Stimulated activated CD8-positive, alpha-beta memory T cell treated with anti-CD3 and anti-CD28 coated beads, Interleukin-15, amount 100 ng/mL, for 24 hours (primary cell): ENCODE data around the gene TM6SF1.
"Not testable (repeated sequence)": the region's sequence is repeated elsewhere in the genome, so short reads cannot be mapped to it uniquely, and the experiment has no call there.

Experiments used
- DNase-seq: peaks from one replicate; pipeline ENCODE4 v3.0.0-alpha.2; 2020; ENCODE audit warnings: low read depth

The TM6SF1 gene

DNA sequence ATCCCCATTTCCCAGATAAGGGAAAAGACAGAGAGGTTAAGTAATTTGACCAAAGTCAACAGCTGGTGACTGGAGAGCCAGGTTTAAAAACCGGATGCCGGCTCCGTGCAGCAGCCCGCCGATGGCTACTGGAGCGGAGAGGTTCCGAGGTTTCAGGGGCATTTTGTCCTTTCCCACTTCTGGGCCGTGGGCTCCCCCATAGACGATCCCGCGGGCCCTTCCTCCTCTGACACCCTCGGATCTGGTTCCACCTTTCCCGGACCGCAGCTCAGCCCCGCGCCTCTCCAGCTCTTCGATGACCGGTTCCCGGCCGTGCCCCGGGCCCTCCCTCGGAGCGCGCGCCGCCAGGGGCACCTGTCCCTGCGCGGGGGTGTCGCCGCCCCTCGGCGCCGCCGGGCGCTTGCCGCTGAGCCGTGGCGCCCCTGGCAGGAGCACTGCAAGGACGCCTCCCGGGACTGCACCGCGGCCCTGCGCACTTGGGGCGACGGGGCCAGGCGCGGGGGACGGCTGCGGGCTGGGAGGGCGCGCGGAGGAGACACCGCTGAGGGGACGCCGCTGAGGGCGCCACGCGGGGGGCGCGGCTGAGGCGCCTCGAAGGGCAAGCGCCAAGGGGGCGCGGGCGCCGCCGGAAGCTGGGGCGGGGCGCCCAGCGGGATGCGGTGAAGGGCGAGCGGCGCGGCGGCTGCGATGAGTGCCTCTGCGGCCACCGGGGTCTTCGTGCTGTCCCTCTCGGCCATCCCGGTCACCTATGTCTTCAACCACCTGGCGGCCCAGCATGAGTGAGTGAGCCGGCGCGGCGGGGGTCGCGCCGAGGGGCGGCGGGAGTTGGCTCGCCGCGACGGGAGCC lies at the start of gene TM6SF1:
Gene TM6SF1 (plus strand): TSS at position 652 of the 847 bp plus-strand sequence. CDS start 36 bp downstream, at position 688.
- DNase-seq, result no peak

DNA sequence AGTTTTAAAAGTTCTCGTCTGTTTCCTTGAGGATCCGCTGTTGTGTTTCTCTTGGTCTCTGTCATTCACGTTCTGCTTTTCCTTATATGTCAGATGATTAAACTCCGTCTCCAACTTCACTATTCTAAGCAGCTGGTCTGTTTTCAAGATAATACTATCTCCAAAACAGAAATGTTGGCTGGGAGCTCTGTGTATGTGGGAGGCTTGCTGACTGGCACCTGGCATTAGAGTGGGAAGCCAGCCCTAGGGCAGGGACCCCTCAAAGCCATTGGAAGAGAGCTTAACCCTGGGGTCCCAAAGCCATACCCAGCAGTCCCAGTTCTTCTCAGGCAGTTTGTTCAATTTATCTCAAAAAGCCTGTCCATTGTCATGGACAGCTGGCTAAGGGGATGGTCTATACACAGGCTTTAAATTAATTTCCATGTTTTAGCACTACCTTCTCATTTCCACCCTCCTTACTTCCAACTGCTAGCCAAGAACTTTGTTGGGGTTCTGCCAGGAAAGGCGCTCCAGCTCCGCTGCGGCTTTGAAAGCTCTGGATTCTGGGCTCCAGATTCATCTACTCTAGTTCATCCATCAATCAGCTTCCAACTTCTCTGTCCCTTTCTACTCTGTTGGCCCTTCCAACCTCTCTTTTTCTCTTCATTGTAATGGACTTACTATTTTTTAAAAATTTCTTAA lies 49.6 kb upstream of the TM6SF1 start:
- no peak for DNase-seq

DNA sequence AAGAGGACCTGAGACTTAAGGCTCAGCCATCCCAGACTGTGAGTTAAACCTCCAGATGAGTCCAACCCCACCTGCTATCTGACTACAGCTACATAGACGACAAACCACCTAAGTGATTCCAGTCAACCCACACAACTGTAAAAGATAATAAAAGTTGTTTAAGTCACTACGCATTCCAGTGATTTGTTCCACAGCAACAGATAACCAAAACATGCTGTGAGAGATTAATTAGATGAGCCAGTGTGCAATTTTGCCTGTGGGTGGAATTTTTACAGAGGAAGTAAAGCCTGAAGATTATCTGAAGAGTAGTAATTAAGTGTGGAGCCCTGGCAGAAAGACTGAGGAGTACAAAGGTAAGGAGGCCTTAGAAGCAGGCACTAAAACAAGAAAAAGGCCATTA lies 45.8 kb upstream of the TM6SF1 start:
- no peak for DNase-seq

DNA sequence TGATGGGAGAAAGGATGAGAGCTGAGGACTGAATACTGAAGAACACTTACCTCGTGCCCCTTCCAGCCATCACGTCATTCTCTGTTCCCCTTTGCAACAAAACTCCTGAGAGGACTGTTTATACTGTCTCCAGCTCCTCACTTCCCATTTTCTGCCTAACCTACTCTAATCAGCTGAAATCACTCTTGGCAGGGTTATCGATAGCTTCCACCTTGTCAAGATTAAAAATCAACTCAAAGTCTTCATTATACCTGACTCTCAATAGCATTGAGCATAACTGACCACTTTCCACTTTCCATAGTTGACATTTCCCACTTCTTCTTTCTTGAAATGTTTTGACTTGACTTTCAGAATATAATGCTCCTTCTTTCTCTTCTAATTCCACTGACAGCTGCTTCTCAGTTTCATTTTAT lies 44.7 kb upstream of the TM6SF1 start:
- no peak for DNase-seq

DNA sequence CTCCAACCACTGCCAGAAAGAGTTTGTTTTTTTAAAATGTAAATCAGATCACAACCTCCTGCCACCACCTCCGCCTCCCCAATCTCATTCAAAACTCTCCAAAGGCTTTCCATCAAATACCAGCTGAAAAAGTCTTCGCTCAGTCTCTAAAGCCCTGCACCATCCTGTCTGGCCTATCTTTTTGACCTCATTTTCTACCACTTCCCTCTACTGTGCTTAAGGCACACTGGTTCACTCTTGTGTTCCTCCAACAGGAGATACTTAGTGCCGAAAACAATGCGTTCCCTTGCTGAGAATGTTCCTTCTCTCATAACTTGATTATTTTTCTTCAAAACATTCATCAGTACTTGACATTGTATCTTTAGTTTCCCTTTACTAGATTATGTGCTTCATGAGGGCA lies 43.9 kb upstream of the TM6SF1 start:
- DNase-seq, result no peak

DNA sequence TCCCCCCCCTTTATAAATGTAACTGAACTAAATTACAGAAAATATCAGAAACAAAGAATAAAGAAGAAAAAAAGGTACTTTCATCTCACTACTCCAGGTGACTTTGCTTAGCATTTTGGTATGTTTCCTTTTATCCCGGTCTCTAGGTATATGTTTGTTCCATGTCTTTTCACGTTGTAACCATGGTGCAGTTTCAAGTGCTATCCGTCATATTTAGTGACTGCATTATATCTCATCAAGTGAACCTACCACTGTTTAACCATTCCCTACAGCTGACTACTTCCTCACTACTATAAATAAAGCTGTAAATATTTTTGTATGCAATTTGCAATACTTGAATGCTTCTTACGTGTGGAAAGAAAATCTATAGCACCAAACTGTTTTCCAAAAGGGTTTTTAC lies 42.6 kb upstream of the TM6SF1 start:
- no peak for DNase-seq

DNA sequence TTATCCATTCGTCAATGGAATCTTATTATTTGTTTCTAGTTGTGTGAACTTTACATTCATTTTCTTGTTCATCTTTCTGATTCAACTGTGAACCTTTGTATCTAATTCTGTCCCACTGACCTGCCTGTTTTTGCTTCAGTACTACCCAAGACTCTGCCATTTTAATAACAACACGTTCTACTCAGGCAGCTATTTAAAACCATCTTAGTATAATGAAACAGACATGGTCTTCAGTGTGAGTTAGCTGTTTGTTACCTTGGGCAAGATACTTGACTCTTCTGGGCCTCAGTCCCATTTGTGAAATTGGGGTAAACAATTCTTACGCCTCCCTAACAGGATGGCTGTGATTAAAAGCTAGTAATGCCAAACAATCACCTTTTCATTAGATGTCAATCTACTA lies 42.0 kb upstream of the TM6SF1 start:
- no peak for DNase-seq

DNA sequence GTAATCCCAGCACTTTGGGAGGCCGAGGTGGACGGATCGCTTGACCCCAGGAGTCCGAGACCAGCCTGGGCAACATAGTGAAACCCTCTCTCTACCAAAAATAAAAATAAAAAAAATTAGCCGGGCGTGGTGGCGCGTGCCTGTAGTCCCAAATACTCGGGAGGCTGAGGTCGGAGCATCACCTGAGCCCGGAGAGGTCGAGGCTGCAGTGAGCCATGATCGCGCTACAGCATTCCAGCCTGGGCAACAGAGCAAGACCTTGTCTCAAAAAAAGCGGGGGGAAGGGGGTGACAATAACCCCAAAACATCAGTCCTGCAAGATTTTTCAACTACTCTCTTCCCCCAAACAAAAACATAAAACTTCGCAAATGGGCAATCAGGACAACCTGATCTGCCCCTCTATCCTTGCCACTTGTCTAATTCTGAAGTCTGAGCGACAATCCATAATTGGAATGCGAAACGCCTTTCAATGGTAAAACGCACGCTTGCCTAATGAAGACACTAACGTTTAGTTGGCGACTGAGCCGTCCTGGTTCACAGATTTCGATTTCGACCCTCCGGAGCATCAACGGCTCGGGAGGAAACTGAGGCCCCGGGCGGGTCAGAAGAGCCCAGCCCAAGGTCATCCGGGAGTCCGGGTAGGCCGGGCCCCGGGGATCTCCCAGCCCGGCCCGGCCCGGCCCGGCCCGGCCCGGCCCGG lies 41.3 kb upstream of the TM6SF1 start:
- no peak for DNase-seq

DNA sequence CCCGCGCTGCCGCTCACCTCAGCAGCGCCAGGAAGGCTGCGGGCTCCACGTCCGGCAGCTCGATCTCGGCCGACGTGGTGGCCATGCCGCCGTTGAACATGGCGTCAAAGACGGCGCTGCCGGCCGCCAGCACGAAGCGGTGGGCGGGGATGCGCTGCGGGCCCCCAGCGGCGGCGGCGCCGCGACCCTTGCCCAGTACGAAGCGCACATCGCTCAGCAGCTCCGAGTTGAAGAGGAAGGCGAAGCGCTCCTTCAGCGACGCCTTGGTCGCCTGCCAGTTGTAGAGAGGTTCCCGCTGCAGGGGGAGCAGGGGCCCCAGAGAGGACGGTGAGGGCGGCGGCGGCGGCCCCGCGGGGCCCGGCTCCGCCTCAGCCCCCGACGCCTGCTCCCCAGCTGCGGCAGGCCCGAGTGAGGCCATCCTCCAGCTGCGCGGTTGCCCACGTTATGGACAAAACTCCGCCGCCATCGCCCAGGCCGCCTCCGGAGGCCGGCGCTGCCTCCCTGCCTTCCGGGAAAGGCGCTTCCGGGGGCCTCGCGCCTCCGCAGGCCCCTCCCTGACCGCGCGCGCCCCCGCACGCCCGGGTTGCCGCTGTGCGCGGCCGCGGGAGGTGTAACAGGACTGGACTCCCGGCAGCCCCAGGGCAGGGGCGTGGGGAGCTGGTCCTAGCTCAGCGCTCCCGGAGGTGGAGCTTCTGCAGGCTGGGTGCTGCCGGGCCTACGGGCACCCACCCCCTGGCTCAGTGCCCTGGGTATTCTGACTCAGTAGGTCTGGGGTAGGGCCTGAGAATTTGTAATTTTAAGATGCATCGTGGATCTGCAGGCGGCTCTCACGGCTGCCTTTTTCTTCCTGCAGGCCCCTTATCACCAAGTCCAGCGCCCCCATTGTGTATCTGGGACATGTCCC lies 40.5 kb upstream of the TM6SF1 start, which contains the start of gene BTBD1:
Gene BTBD1 (minus strand): TSS at position 519 of the 904 bp plus-strand sequence. CDS start 101 bp downstream, at position 418.
- peak; percentile 77 for DNase-seq

DNA sequence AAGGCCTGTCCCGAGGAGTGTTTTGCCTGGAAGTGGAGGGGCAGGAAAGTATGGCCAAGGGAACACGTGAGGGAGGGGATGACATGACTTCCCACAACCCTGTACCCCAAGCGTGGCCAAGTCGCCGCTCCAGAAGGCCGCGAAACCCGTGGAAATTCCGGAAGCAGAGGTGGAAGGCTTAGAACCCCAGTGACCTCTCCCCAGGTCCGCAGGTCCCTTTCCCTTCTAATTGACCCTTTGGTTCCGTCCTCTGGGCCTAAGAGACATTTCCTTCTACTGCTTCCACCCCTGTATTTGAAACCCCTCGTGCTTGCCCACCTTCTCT lies 39.8 kb upstream of the TM6SF1 start:
- DNase-seq, result no peak

DNA sequence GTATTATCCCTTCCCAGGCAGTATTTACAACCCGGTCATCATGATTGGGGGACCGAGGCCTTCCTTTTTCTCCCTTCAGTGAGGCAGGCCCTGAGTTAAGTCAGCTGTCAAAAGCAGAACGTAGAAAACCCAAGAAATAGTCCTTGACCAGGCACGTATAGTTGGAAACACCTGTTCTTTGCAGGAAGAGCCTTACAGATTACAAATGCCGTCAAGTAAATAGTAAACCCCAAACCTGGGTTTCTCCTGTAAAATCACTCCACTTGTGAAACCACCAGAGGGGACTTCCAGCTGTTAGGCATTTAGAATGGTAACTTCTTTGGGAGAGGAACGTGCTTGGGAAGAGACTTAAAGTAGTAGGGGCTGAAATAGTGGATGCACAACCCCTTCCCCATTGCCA lies 39.4 kb upstream of the TM6SF1 start:
- no peak for DNase-seq

DNA sequence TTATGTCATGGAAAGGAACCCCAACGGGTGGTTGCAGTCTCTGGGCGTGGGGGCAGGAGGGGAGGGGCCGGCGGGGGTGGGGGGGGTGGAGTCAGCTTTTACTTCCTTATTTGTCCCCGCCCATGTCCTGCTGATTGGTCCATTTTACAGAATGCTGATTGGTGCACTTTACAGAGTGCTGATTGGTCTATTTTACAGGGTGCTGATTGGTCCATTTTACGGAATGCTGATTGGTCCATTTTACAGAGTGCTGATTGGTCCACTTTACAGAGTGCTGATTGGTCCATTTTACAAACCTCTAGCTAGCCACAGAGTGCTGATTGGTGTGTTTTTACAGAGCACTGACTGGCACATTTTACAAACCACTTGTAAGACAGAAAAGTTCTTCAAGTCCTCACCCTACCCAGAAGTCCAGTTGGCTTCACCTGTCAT lies 38.2 kb upstream of the TM6SF1 start:
- not testable (repeated sequence) for DNase-seq

DNA sequence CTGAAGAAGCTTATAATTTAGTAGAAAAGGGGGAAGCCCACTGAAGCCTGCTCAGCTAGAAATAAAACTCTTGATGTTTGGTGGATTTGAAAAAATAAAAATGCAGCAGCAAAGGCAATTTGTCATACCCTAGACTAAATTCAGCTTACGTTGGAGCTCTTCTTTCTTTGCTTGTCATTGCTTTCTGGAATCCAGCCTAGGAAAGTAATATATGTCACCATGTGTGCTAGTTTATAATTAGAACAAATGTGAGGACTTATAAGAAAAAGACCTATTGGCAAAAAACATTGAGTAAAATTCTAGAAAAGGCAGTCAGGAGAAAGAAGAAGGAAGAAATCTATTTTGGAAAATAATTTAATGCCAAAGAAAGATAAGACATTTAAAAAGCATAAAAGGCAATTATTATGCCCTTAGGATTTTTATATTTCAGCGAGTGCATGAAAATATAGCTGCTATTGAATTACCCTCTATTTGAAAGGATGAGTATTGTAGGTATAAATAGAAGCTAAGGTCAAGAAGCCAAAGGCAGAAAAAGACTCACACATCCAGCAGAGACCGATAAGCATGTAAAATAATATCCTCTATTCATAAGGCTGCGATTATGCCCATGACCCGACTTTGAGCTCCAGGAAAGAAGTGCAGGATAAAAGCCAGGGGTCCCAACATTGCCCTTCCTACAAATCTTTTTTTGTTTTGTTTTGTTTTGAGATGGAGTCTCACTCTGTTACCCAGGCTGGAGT lies 29.8 kb upstream of the TM6SF1 start:
- no peak for DNase-seq

DNA sequence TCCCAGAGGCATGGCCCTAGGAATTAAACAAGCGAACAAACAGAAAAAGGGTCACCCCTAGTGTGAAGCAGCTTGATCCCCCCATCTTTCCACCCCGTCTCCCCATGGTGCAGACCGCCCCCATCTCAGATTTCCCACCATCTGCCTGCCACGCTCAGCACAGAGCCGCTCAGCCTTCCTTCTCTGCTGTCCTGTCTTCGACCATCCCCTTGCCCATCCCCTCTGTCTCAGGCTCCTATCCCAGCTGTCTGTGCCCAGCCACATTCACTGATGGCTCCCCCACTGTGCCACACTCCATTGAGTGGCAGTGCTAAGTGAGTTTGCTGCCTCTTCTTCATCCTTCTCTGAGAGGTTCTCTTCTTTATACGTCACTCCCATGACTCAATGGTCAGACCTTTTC lies 28.7 kb upstream of the TM6SF1 start:
- DNase-seq, result no peak

DNA sequence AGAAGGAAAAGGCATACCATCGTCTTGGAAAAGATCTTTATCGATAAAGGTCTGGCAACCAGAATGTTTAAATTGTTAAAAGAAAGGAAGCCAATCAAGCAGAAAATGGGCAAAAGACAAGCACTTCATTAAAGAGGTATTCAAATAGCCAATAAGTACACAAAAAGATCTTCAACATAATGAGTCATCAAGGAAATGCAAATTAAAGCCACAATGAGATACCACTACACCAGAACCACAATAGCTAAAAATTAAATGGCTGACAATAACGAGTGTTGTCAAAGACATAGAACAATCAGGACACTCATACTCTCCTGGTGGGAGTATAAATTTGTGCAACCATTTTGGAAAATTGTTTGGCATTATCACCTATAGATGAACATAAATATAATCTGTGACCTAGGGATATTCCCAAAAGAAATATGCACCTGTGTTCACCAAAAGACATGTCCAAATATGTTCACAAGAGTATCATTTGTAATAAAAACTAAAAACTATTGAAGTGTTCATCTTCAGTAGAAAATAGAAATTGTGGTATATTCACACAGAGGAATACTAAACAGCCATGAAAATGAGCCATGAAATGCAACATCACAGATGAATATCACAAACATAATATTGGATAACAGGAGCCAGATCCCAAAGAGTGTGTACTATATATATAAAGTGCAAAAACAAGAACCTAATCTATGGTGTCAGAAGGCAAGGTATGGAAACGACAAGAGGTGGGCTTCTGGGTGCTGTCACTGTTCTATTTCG lies 26.0 kb upstream of the TM6SF1 start:
- no peak for DNase-seq

DNA sequence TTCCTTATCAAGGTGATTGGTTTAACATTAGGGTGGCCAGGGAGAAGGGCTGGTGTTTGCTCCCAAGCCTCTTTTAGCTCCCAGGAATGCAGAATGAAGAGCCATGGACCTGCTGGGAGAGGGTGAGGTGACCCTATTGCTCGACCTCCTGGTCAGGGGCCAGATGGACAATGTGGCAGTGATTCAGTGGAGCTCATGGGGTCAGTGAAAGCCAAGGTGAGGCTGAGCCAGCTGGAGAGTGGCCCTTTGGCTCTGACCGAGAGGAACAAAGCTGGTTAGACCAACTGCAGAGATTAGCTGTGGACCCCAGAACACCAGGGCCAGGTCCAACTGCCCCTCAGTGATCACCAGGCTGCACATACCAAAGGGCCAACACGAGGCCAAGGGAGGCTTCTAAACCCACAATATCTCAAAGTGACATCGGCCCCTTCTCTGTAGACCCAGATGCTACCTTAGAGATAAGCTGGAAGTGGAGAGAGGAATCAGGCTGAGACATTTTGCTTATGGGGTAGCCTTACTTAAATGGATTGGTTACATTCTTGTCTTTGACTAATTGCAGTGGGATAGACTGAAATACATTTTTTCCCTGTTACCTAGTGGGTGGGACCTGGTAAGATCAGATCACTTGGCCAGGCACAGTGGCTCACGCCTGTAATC lies 24.6 kb upstream of the TM6SF1 start:
- DNase-seq, result no peak

DNA sequence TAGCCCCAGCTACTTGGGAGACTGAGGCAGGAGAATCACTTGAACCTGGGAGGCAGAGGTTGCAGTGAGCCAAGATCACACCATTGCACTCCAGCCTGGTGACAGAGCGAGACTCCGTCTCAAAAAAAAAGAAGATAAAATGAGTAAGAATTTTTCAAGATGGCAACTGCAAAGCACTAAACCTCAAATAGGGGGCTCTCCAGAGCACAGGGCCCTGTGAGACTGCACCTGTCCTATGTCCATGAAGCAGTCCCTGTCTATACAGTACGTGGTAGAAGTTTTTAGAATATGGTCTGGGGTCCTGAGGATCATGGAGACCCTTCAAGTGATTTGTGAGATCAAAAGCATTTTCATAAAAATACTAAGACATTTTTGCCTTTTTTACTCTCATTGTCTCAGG lies 22.0 kb upstream of the TM6SF1 start:
- not testable (repeated sequence) for DNase-seq

DNA sequence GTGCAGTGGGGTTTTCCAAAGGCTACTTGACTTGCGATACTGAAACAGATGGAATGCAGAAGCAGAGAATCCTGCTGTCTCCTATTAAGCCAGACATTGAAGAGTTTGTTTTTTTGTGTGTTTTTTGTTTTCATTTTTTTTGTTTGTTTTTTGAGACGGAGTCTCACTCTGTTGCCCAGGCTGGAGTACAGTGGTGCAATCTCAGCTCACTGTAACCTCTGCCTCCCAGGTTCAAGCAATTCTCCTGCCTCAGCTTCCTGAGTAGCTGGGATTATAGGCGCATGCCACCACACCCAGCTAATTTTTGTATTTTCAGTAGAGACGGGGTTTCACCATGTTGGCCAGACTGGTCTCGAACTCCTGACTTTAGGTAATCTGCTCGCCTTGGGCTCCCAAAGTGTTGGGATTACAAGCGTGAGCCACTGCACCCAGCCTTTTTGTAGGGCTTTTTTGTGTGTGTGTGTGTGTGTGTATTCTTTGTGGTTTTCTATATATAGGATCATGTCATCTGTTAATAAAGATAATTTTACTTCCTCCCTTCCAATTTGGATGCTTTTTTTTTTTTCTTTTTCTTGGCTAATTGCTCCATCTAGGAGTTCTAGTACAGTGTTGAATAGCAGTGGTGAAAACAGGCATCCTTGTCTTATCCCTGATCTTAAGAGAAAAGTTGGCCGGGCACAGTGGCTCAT lies 21.4 kb upstream of the TM6SF1 start:
- not testable (repeated sequence) for DNase-seq

DNA sequence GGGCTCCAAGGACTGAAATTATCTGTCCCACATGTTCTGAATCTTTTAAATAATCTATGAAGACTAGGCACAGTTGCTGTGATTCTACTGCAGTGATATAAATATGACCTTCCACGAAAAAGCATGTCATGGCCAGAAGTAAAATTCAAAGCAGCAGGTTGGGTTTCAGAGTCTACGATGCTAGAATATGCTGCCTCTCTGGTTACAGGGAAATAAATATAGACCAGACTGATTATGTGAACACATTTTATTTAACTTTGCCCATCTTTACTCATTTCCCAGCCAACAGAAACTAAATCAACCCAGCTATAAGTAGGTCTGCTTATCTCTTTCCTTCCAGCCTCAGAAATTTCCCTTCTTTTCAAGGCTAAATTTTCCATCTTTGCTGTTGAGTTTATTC lies 19.9 kb upstream of the TM6SF1 start:
- DNase-seq, result no peak
